ENCODE results near the gene C1orf94.

DNA sequence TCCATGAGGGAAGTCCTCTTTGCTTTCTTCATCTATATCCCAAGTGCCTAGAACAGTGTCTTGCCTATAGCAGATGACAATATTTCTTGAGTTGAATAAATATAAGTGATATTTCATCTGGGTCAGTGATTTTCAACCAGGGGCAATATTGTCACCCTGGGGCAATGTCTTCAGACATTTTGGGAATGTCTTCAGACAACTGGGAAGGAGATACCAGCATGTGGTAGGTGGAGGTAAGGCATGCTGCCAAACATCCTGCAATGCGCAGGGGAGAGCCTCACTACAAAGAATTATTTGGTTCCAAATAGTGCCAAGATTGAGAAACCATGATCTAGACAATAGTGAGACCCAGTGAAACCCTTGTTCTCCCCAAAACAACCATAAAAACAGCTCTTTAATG is 54.7 kb downstream of the C1orf94 start:
- TF ChIP-seq, protein P1, sequence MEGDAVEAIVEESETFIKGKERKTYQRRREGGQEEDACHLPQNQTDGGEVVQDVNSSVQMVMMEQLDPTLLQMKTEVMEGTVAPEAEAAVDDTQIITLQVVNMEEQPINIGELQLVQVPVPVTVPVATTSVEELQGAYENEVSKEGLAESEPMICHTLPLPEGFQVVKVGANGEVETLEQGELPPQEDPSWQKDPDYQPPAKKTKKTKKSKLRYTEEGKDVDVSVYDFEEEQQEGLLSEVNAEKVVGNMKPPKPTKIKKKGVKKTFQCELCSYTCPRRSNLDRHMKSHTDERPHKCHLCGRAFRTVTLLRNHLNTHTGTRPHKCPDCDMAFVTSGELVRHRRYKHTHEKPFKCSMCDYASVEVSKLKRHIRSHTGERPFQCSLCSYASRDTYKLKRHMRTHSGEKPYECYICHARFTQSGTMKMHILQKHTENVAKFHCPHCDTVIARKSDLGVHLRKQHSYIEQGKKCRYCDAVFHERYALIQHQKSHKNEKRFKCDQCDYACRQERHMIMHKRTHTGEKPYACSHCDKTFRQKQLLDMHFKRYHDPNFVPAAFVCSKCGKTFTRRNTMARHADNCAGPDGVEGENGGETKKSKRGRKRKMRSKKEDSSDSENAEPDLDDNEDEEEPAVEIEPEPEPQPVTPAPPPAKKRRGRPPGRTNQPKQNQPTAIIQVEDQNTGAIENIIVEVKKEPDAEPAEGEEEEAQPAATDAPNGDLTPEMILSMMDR (IDR thresholded peaks at IDR 0.05; ENCODE audit: insufficient read depth, low read length), result no peak
- TF ChIP-seq, protein P2, sequence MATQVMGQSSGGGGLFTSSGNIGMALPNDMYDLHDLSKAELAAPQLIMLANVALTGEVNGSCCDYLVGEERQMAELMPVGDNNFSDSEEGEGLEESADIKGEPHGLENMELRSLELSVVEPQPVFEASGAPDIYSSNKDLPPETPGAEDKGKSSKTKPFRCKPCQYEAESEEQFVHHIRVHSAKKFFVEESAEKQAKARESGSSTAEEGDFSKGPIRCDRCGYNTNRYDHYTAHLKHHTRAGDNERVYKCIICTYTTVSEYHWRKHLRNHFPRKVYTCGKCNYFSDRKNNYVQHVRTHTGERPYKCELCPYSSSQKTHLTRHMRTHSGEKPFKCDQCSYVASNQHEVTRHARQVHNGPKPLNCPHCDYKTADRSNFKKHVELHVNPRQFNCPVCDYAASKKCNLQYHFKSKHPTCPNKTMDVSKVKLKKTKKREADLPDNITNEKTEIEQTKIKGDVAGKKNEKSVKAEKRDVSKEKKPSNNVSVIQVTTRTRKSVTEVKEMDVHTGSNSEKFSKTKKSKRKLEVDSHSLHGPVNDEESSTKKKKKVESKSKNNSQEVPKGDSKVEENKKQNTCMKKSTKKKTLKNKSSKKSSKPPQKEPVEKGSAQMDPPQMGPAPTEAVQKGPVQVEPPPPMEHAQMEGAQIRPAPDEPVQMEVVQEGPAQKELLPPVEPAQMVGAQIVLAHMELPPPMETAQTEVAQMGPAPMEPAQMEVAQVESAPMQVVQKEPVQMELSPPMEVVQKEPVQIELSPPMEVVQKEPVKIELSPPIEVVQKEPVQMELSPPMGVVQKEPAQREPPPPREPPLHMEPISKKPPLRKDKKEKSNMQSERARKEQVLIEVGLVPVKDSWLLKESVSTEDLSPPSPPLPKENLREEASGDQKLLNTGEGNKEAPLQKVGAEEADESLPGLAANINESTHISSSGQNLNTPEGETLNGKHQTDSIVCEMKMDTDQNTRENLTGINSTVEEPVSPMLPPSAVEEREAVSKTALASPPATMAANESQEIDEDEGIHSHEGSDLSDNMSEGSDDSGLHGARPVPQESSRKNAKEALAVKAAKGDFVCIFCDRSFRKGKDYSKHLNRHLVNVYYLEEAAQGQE (IDR thresholded peaks at IDR 0.05; ENCODE audit: insufficient replicate concordance, low read depth), result no peak

Measured in HL-60 (cell line).